ENCODE data around the gene ADRM1.

DNA sequence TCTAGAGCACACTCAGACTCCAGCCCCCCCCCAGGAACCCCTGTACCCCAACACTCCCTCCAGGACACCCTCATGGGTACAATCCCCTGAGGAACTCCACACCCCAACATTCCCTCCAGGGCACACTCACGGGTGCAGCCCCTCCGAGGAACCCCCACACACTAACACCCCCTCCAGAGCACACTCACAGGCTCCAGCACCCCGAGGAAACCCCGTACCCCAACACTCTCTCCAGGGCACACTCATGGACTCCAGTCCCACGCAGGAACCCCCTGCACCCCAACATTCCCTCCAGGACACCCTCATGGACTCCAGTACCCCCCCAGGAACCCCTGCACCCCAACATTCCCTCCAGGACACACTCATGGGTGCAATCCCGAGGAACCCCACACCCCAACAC lies 32.7 kb downstream of the ADRM1 start:
- TF ChIP-seq, protein P1, sequence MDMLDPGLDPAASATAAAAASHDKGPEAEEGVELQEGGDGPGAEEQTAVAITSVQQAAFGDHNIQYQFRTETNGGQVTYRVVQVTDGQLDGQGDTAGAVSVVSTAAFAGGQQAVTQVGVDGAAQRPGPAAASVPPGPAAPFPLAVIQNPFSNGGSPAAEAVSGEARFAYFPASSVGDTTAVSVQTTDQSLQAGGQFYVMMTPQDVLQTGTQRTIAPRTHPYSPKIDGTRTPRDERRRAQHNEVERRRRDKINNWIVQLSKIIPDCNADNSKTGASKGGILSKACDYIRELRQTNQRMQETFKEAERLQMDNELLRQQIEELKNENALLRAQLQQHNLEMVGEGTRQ (IDR thresholded peaks at IDR 0.05; ENCODE audit: borderline replicate concordance, low read depth, low read length): no peak
- TF ChIP-seq RFX5 (IDR thresholded peaks at IDR 0.05; ENCODE audit: low read depth, low read length) (no peak), KLF5 (IDR thresholded peaks at IDR 0.05; ENCODE audit: partially characterized antibody) (no peak), CBX5 (IDR thresholded peaks at IDR 0.05; ENCODE audit: low read depth) (no peak), NRF1 (conservative IDR thresholded peaks at IDR 0.05; ENCODE audit: low read depth, low read length) (no peak), EP300 (IDR thresholded peaks at IDR 0.05; ENCODE audit: borderline replicate concordance in 1 of 2, control insufficient read depth in 1 of 2, low read depth in 2 of 2, low read length in 2 of 2) (no peak), ZNF274 (IDR thresholded peaks at IDR 0.05; ENCODE audit: insufficient read depth, insufficient read length) (no peak), ZSCAN29 (IDR thresholded peaks at IDR 0.05) (no peak), POLR2AphosphoS5 (IDR thresholded peaks at IDR 0.05; ENCODE audit: low read length) (no peak), PML (IDR thresholded peaks at IDR 0.05; ENCODE audit: low read length) (no peak)
- TF ChIP-seq, protein P2, sequence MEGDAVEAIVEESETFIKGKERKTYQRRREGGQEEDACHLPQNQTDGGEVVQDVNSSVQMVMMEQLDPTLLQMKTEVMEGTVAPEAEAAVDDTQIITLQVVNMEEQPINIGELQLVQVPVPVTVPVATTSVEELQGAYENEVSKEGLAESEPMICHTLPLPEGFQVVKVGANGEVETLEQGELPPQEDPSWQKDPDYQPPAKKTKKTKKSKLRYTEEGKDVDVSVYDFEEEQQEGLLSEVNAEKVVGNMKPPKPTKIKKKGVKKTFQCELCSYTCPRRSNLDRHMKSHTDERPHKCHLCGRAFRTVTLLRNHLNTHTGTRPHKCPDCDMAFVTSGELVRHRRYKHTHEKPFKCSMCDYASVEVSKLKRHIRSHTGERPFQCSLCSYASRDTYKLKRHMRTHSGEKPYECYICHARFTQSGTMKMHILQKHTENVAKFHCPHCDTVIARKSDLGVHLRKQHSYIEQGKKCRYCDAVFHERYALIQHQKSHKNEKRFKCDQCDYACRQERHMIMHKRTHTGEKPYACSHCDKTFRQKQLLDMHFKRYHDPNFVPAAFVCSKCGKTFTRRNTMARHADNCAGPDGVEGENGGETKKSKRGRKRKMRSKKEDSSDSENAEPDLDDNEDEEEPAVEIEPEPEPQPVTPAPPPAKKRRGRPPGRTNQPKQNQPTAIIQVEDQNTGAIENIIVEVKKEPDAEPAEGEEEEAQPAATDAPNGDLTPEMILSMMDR (IDR thresholded peaks at IDR 0.05 in 2 of 3, conservative IDR thresholded peaks at IDR 0.05 in 1 of 3; ENCODE audit: control insufficient read depth in 2 of 3, extremely low read depth in 1 of 3, insufficient read depth in 1 of 3, low read depth in 3 of 3, low read length in 3 of 3): no peak
